ENCODE measurements around the gene DDX47.
"Not testable (repeated sequence)": the region's sequence is repeated elsewhere in the genome, so short reads cannot be mapped to it uniquely, and the experiment has no call there.

The DDX47 gene

DNA sequence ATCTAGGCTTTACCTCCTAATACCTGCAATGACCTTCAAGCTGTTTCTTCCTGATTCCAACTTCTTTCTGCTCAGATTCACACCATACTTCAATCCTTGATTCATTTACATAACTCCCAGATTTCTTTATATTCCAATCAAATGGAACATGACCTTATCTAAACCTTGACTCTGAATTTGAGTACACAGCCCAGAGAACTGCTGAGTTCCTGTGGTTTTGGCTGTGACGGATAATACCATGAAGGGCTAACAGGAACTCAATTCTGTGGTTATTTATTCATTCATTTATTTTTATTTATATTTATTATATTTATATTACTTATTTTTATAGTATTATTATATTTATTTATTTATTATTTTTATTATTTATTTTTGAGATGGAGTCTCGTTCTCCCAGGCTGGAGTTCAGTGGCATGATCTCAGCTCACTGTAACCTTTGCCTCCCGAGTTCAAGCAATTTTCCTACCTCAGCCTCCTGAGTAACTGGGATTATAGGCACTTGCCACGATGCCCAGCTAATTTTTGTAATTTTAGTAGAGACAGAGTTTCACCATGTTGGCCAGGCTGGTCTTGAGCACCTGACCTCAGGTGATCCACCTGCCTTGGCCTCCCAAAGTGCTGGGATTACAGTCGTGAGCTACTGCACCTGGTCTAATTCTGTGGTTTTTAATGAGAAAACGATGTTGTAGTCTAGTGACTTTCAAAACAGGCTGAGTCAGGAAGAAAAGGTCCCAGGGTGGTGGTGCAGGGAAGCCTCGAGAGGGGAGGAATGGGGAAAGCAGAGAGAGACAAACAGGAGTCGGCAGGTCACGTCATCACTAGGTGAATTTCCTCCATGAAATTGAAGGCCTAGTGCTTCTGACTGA, 16.0 kb upstream of the DDX47 start:
- no peak for DNase-seq (ENCODE audit: low spot score)

GRCh38 chr12:12797794-12798152, 15.4 kb upstream of the DDX47 start:
- no peak for DNase-seq (ENCODE audit: low spot score)

DNA sequence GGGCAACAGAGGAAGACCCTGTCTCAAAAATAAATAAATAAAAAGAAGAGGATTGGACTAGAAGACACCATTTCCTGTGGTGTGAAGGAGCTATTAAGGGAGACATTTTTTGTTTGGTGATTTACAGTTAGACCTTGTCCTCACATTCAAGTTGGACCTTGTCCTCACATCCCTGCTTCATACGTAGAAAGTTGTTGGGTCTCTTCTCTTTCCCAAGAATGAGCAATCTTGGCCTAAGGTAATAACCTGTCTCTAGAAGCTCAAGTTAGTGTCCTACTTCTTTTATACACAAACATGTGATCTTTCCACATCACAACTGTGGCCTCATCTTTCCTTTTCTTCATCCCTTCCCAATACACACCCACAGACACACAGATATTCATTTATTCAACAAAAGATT, 14.7 kb upstream of the DDX47 start:
- no peak for DNase-seq (ENCODE audit: low spot score)

DNA sequence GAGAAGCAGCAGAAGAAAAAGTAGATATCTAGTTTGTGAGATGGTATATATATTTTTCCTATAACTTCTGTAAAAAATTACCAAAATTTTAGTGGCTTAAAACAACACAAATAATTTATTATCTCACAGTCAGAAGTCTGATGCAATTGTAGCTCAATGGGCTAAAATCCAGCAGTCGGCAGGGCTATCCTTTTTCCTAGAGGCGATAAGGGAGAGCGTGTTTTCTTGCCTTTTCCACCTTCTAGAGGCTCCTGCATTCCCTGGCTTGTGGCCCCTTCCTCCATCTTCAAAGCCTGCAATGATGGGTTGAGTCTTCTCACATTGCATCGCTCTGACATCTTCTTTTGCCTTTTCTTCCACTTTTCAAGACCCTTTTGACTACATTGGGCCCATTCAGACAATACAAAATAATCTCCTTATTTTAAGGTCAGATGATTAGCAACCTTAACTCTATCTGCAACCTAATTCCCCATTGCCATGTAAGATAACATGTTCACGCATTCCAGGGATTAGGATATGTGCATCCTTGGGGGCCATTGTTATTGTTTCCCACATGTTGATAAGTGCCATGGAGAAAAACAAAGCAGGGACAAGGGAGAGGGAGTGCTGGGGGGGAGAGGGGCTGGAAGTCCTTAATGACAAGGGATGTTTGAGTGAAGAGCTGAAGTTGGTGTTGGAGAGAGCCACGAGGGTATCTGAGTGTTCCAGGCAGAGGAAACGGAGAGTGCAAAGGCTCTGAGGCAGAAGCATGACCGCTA, 13.8 kb upstream of the DDX47 start:
- DNase-seq (ENCODE audit: low spot score): no peak

DNA sequence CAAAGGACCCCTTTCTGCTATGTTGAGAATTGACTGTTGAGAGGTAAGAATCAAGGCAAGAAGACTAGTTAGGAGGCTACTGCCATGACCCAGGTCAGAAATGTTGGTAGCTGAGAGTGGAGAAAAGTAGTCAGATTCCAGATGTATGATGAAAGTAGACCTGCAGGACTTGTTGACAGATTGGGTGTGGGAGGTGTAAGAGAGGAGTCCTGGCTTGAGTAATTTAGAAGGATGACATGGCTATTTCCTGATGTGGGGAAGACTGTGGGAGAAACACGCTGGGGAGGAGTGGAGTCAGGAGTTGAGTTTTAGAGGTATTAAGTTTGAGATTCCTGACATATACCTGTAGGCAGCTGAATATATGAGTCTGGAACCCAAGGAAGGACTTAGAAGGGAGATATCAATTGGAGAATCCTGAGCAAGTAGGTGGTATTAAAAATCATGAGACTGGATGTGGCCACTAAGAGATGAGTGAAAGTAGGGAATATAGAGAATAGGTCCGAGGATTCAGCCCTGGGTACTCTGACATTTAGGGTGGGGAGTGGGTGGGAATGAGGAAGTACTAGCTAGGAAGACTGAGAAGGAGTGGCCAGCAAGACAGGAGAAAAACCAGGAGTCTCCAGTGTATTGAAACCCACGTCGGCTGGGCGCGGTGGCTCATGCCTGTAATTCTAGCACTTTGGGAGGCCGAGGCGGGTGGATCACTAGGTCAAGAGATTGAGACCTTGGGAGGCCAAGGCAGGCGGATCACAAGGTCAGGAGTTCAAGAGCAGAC, 12.6 kb upstream of the DDX47 start:
- DNase-seq (ENCODE audit: low spot score): no peak

DNA sequence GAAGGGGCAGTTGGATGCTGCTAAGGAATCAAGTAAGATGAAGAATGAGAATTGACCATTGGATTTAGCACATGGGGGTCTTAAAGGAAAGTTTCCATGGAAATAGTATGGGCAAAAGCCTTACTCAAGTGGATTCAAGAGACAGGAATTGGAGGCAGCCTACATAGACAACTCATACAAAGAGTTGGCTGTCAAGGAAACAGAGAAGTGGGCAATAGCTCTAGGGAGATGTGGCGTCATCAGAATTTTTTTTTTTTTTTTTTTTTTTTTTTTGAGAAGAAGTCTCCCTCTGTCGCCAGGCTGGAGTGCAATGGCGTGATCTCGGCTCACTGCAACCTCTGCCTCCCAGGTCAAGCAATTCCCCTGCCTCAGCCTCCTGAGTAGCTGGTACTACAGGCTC, 11.5 kb upstream of the DDX47 start:
- DNase-seq (ENCODE audit: low spot score): not testable (repeated sequence)

GRCh38 chr12:12803186-12803585, 10.0 kb upstream of the DDX47 start:
- DNase-seq (ENCODE audit: low spot score): no peak

DNA sequence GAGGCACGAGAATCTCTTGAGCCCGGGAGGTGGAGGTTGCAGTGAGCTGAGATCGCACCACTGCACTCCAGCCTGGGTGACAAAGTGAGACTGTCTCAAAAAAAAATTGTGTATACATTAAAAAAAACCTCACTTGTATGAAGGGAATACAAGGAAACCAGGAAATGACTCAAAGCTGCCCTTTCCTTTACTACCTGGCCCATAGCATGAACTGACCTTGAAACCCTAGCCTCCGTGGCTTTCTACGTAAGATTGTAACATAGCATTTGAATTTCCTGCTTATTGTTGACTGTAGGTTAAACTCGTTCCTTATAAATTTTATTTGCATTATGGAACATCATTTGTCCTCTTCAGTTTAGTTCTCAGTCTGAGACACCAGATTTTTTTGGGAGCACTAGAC, 9.1 kb upstream of the DDX47 start:
- no peak for DNase-seq (ENCODE audit: low spot score)

- DNase-seq (ENCODE audit: low spot score): no peak
These were observed 8.7 kb upstream of the DDX47 start for GRCh38 chr12:12804432-12804886.

GRCh38 chr12:12806784-12807516, 6.2 kb upstream of the DDX47 start:
- DNase-seq (ENCODE audit: low spot score): no peak

DNA sequence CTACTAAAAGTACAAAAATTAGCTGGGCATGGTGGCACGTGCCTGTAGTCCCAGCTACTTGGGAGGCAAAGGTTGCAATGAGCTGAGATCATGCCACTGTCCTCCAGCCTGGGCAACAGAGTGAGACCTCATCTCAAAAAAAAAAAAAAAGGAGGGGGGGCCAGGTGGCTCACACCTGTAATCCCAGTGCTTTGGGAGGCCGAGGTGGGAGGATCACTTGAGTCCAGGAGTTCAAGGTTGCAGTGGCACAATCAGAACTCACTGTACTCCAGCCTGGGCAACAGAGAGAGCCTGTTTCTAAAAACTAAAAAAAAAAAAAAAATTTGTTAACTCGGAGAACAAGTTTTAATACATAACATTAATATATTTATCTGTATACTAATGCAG, 5.6 kb upstream of the DDX47 start:
- DNase-seq (ENCODE audit: low spot score): not testable (repeated sequence)

DNA sequence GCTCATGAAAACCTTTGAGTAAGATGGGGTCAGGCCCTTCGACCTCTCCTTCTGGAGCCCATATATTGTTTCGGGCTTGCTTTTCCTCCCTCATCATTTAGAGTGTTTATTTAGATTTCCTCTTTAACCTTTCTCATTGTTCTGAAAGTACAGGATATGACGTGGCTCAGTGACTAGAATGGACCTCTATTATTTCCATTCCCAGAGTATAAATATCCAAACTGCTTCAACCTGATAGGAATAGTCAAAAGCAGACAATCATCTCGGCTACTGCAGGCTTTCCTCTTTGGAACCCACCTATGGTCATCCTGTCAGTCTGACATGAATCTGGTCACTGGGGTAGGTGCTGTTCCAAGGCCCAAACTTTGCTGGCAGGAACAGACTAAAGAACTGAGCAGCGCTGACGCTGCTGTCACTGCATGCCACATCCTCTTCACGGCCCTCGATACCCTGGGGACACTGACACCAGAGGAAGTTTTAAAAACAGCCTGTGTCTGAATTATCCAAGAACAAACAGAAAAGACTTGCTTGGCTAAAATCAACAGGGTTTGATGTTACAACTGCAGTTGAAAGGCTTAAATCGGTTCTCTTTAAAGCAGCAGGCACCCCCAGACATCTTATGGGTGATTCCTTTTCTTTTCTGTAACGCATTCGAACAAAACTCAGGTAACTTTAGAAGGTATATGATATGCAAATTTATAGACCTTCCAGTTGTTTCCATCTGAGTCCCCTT, 5.0 kb upstream of the DDX47 start:
- DNase-seq (ENCODE audit: low spot score): no peak

DNA sequence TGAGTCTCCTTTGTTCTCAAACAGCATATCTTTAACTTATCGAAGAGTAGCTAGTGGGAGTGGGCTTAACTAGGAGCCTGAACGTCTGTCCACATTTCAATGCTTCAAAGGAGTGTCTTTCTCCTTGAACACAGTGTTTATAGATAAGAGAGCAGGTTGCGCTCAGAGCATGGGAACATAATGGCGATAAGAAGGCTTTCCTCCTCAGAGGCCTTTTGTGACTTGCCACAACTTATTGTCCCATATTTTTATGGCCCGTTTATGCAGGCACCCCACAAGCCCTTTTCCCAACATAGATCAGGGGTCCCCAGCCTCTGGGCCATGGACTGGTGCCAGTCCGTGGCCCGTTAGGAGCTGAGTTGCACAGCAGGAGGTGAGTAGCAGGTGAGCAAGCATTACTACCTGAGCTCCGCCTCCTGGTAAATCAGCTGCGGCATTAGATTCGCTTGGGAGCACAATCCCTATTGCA, 2.6 kb upstream of the DDX47 start:
- DNase-seq (ENCODE audit: low spot score): no peak

DNA sequence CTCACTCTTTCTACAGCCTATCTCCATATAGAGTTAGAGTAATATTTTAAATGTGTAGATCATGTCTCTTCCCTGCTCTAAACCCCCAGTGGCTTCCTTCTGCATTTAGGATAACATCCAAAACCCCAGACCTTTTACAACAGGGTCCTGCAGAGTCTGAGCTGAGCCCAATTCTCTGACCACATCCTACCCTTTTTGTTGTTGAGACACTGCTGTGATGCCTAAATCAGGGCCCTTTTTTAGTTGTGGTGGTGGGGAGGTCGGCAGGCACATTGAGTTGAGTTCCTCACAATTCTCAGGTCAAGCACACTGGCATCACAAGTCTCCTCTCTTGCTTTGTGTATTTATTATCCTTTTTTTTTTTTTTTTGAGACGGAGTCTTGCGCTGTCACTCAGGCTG, 1.8 kb upstream of the DDX47 start:
- DNase-seq (ENCODE audit: low spot score): no peak

- DNase-seq (ENCODE audit: low spot score): no peak
These were observed 972 bp upstream of the DDX47 start for GRCh38 chr12:12812174-12812573.

DNA sequence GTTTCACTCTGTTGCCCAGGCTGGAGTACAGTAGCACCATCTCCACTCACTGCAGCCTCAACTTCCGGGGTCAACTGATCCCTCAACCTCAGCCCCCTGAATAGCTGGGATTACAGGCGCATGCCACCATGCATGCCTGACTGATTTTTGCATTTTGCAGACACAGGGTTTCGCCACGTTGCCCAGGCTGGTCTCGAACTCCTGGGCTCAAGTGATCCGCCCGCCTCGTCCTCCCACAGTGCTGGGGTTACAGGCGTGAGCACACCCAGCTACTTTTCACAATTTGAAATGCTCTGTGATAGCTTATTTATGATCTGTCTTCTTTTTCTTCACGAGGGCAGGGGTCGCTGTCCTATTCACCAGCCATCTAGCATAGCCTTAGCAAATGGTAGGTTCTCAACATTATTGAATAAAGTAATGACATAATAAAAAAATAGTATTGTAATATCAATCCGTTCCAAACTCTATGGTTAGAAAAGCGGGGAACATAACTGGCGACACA, 477 bp upstream of the DDX47 start:
- DNase-seq (ENCODE audit: low spot score): no peak

- no peak for DNase-seq (ENCODE audit: low spot score)
These were observed 4.5 kb downstream of the DDX47 start for GRCh38 chr12:12817616-12818015.

DNA sequence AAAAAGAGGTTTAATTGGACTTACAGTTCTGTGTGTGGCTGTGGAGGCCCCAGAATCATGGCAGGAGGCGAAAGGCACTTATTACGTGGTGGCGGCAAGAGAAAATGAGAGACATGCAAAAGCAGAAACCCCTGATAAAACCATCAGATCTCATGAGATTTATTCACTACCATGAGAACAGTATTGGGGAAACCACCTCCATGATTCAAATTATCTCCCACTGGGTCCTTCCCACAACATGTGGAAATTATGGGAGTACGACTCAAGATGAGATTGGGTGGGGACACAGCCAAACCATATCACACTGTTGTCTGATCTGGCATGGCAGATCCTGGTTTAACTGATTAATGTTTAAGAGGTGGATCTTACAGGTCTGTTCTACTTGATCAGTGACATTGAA, 5.6 kb downstream of the DDX47 start:
- DNase-seq (ENCODE audit: low spot score): no peak

DNA sequence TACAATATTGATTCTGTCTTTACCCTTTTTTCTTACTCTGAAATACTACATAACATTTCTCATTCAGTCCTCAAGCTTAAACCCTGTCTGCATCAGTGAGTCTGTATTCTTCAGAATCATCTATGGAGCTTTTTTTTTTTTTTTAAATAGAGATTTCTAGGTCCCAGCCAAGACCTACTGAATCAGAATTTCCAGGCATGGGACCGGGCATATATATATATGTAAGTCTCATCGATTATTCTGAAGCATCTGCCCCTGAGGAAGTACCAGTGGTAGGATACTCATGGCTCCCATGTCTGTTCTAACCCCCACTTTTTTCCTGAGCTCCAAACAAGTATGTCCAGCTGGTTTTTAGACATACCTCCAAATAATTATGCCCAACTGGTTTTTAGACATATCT, 6.1 kb downstream of the DDX47 start:
- DNase-seq (ENCODE audit: low spot score): no peak

DNA sequence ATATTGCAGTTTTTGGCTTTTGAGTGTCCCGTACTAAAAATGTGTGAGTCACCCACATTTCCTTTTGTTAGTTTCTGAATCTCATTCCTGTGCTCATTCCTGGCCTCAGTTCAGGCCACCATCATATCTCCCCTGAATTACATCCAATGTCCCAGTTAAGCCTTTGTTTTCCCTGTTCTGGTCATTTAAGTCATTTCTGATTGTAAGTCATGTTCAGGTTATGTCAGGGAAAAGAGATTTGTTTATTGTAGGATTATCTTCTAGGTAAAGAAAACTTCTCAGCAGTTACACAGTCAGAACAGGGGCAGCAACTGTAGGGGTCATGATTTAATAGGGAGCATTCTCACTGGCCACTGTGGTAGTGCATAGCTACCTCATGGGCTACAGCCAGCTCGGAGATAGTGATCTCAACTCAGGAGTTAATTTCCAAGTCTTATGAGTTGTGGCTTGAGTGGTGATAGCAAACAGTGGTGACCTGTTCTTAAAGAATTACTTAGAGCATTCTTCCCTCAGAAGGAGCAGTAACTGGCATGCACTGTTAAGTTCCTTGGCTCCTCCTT, 6.7 kb downstream of the DDX47 start:
- DNase-seq (ENCODE audit: low spot score): no peak

GRCh38 chr12:12820376-12820775, 7.2 kb downstream of the DDX47 start:
- DNase-seq (ENCODE audit: low spot score): not testable (repeated sequence)
